ENCODE results near the gene SCAND1.

DNA sequence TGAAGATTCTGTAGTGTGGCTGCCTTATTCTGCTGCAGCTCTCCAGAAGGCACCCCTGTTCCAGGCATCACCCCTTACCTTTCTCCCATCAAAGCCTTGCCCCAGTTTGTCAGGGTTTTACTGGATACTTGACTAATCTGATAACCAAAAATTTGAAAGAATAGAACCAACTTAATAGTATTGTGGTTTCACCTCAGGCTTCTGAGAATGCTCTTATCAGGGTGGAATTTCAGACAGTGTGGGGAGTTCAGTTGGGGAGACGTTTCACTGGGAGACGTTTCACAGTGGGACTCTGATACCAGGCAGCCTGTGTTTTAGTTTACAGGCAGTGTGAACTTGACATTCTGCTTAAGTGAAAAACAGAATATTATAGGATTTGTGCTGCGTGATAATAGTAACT is 50.5 kb downstream of the SCAND1 start:
- TF ChIP-seq ZNF274 (IDR thresholded peaks at IDR 0.05; ENCODE audit: low read depth, low read length) (no peak), YY1 (IDR thresholded peaks at IDR 0.05; ENCODE audit: insufficient read depth, insufficient read length) (no peak), SUZ12 (IDR thresholded peaks at IDR 0.05; ENCODE audit: extremely low read depth, insufficient read depth, insufficient read length) (no peak)
